Measurements from ENCODE around the gene TEX22.

Gene TEX22, protein sequence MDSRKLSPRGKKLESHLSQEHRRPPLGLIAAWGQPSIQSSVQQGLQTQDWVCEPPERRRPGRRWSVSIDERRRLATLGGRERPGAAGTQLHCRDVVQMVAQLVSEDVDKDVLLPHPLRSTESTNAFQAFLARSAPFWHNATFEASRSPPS

DNA sequence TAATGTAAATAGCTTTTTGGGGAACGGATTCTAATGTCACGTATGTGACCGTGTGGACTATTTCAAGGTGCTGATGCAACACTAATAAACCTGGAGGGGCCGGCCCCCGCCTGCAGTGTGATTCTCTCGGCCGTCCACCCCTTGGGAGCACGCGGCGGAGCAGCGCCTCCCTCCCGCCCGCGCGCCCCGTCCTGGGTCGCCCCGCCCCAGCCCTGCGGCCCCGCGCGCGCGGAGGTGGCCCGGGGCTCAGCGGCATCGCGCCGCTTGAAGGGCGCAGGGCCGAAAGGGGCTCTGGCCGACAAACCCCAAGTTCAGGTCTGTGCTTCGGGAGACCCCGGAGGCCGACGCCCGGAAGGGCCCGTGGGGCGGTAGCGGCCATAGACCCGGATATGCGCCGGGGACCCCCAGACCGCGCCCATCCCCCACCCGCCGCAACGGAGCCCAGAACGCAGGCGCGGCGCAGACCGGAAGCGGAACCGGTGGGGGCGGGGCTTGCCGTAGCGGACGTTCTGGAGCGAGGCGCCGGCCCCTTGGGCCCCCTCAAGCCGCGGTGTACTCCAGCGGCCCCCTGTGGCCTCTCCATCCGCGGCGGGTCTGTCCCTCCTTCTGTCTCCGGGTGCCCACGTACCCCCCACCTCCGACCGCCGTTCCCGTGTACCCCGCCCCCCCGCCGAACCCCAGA is at the start of gene TEX22:
Gene TEX22 (plus strand): TSS at position 495 of the 682 bp plus-strand sequence. CDS start 803 bp downstream, outside the sequence.
- TF ChIP-seq JUND (IDR thresholded peaks at IDR 0.05; ENCODE audit: low read depth) = no peak
- DNase-seq (ENCODE audit: low read depth in 1 of 2, low spot score in 1 of 2) = peak; percentile 82 to 92
- in situ Hi-C loops (cut with HindIII; ENCODE audit: low pct_unique_long_range_greater_than_20kb, low sequenced_read_pairs) = no loop called here

DNA sequence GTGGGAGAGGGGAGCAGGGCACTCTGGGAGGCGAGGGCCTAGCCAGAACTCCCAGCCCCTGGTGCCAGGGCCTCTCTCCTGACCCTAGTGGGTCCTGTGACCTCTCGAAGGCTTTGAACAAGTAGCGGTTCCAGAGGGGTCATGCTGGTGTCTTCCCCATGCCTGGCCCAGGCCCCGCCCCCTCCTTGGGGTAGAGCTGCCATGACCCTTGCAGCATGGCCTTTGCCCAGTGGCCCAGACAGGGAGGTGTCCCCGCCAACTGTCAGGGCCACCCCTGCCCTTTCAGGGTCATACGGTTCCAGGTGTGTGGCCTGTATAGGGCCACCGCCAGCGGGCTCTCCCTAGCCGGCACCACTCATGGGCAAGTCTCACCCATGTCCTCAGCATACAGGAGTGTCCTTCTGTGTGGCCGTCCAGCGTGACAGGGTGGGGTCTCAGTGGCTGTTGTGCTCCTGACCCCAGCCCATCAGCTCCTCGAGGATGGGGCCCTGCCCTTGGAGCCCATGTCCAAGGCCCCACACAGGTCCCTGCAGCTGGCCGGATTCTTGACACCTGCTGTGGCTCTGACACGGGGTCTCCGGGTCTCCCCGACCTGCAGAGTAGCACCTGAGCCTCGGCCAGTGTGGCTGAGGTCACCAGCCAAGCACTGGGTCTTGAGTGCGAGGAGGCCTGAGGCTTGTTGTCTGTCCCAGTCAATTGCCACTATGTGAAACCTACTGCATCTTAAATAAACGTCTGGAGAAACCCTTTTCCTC is 49.2 kb upstream of the TEX22 start:
- DNase-seq (ENCODE audit: low read depth in 1 of 2, low spot score in 1 of 2) = no peak
- no peak for TF ChIP-seq JUND (IDR thresholded peaks at IDR 0.05; ENCODE audit: low read depth)
- in situ Hi-C loops (cut with HindIII; ENCODE audit: low pct_unique_long_range_greater_than_20kb, low sequenced_read_pairs) = no loop called here

DNA sequence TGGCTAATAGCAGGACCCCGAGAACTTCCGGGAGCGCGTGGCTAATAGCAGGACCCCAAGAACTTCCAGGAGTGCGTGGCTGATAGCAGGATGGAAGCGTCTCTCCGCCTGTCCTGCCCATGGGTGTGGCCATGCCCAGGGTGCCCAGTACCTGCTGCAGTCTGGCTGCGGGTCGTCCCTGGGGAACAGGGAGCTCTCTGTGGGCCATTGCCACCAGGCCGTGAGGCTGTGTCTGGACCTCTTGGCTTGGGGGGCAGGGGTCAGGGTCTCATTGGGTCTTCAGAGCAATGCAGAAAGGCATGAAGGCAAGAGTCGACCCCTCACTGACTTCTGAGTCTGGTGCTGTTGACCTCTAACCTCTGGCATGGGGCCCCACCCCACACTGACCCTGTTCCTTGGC is 48.3 kb upstream of the TEX22 start:
- in situ Hi-C loops (cut with HindIII; ENCODE audit: low pct_unique_long_range_greater_than_20kb, low sequenced_read_pairs) = no loop called here
- TF ChIP-seq JUND (IDR thresholded peaks at IDR 0.05; ENCODE audit: low read depth) = no peak
- DNase-seq (ENCODE audit: low read depth in 1 of 2, low spot score in 1 of 2) = no peak

DNA sequence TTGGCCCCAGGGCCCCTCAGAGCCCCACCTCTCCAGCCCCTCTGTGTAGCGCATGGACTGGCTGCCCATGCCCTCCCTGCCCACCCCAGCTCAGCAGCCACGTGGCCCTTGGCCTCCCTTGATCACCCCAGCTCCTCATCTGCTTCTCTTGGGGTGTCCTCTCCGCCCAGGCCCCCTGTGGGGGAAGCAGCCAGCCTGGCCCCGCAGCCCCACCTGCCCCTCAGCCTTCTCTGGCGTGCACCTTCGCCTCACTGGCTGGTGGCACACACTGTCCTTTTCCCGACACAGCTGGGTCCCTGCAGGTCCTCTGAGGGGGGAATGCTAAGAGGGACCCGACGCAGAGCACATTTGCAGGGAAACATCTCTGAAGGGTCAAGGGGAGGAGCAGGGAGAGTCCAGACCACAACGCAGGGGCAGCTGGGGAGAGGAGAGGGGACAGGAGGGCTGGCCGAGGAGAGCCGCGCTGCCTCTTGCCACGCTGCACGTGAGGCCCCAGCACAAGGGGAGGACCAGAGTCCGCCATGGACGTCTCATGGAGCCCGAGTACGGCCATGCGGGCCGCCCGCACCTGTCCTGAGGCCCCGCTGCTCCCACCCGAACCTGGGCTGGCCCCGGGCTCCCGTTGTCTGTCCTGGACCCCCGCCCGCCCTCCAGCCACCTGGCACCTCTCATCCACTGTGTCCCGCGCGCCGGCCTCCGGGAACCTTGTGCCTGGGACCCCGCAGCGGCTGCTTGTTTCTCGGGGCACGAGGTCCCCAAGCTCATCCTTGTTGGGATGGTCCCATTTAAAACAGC is 47.7 kb upstream of the TEX22 start:
- no peak for DNase-seq (ENCODE audit: low read depth in 1 of 2, low spot score in 1 of 2)
- TF ChIP-seq JUND (IDR thresholded peaks at IDR 0.05; ENCODE audit: low read depth) = no peak
- in situ Hi-C loops (cut with HindIII; ENCODE audit: low pct_unique_long_range_greater_than_20kb, low sequenced_read_pairs) = no loop called here

DNA sequence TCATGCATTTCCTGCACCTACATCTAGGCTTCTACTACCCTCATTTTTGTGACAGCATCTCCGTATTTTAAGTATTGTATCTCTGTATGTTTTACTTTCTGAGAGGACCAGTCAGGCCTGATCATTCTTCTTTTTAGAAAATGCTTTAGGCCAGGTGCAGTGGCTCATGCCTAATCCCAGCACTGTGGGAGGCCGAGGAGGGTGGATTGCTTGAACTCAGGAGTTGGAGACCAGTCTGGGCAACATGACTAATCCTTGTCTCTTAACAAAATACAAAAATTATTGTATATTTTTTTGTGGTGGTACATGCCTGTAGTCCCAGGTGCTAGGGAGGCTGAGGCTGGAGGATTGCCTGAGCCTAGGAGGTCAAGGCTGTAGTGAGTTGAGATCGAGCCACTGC is 46.9 kb upstream of the TEX22 start:
- in situ Hi-C loops (cut with HindIII; ENCODE audit: low pct_unique_long_range_greater_than_20kb, low sequenced_read_pairs) = no loop called here
- no peak for DNase-seq (ENCODE audit: low read depth in 1 of 2, low spot score in 1 of 2)
- TF ChIP-seq JUND (IDR thresholded peaks at IDR 0.05; ENCODE audit: low read depth) = no peak

DNA sequence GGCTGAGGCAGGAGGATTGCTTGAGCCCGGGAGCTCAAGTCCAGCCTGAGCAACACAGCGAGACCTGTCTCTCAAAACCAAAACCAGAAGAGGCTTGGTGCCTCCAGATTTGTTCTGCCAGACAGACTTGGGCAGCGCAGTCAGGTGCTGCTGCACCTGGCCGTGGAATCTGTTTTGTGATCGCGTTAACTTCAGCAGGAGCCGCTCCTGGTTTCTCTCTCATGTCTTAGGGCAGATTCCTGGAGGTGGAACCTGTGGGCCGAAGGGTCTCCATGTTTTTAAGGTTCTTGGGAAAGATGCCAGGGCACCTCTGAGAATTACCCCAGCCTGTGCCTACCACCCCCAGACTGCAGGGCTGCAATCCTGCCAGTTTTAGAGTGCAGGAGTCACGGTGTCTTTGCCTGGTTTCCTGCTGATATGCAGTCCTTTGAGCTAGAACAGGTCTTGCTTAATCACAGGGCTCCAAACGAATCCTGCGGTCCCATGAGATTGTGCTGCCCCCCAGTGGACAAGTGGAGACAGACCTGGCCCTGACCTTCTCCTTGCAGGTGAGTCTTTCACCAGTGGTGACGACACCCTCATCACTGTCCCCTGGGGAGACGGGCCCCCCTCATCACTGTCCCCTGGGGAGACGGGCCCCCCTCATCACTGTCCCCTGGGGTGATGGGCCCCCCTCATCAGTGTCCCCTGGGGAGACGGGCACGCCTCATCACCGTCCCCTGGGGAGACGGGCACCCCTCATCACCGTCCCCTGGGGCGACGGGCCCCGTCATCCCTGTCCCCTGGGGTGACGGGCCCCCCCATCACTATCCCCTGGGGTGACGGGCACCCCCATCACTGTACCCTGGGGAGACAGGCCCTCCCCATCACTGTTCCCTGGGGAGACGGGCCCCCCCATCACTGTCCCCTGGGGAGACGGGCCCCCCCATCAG is 46.2 kb upstream of the TEX22 start:
- TF ChIP-seq JUND (IDR thresholded peaks at IDR 0.05; ENCODE audit: low read depth) = no peak
- in situ Hi-C loops (cut with HindIII; ENCODE audit: low pct_unique_long_range_greater_than_20kb, low sequenced_read_pairs) = no loop called here
- peak; percentile 94 to 98 for DNase-seq (ENCODE audit: low read depth in 1 of 2, low spot score in 1 of 2)

DNA sequence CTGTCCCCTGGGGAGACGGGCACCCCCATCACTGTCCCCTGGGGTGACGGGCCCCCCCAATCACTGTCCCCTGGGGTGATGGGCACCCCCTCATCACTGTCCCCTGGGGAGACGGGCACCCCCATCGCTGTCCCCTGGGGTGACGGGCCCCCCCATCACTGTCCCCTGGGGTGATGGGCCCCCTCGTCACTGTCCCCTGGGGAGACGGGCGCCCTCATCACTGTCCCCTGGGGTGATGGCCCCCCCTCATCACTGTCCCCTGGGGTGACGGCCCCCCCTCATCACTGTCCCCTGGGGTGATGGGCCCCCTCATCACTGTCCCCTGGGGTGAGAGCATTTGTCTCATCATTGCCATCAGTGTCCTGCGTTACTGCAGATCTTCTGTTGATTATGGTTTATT is 45.2 kb upstream of the TEX22 start:
- DNase-seq (ENCODE audit: low read depth in 1 of 2, low spot score in 1 of 2) = no peak
- TF ChIP-seq JUND (IDR thresholded peaks at IDR 0.05; ENCODE audit: low read depth) = no peak
- in situ Hi-C loops (cut with HindIII; ENCODE audit: low pct_unique_long_range_greater_than_20kb, low sequenced_read_pairs) = no loop called here

DNA sequence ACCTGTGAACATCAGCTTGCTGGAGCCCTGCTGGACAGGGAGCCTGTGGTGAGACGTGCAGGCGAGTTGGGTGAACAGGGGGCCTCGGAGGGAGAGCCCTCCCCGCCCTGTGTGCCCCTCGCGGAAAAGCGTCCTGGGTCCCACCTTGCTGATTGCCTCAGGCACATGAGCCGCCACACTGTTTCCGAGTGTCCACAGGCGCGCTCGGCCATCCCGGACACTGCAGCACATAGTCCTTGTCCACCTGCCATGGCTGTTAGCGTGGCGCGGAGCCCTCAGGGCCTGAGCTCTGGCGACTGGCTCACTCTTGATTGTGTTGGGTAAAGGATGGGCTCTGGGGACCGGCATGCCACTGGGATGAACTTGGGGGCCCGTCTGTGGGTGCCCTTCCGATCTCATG is 43.8 kb upstream of the TEX22 start:
- in situ Hi-C loops (cut with HindIII; ENCODE audit: low pct_unique_long_range_greater_than_20kb, low sequenced_read_pairs) = no loop called here
- no peak for DNase-seq (ENCODE audit: low read depth in 1 of 2, low spot score in 1 of 2)
- TF ChIP-seq JUND (IDR thresholded peaks at IDR 0.05; ENCODE audit: low read depth) = no peak

DNA sequence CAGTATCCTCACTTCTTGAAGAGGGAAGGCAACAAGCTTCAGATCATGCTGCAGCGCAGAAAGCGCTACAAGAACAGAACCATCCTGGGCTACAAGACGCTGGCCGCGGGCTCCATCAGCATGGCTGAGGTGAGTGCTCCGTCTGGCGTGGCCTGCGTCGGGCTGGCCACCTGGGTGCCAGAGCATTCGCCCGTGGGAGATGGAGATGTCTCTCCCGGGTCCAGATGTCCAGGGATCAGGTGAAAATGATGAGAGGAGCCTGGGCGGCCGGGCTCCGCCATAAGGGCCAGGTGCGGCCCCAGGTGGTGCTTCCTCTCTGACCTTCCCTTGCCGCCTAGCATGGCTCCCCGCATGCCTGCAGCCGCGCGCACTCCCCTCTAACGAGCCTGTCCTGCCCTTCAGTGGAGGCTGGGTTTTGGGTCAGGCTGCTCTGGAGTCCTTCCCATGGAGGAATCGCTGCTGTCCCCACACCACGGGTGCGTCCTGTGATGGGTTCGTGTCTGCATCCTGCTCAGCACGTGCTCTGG is 43.2 kb upstream of the TEX22 start:
- in situ Hi-C loops (cut with HindIII; ENCODE audit: low pct_unique_long_range_greater_than_20kb, low sequenced_read_pairs) = no loop called here
- no peak for DNase-seq (ENCODE audit: low read depth in 1 of 2, low spot score in 1 of 2)
- no peak for TF ChIP-seq JUND (IDR thresholded peaks at IDR 0.05; ENCODE audit: low read depth)

DNA sequence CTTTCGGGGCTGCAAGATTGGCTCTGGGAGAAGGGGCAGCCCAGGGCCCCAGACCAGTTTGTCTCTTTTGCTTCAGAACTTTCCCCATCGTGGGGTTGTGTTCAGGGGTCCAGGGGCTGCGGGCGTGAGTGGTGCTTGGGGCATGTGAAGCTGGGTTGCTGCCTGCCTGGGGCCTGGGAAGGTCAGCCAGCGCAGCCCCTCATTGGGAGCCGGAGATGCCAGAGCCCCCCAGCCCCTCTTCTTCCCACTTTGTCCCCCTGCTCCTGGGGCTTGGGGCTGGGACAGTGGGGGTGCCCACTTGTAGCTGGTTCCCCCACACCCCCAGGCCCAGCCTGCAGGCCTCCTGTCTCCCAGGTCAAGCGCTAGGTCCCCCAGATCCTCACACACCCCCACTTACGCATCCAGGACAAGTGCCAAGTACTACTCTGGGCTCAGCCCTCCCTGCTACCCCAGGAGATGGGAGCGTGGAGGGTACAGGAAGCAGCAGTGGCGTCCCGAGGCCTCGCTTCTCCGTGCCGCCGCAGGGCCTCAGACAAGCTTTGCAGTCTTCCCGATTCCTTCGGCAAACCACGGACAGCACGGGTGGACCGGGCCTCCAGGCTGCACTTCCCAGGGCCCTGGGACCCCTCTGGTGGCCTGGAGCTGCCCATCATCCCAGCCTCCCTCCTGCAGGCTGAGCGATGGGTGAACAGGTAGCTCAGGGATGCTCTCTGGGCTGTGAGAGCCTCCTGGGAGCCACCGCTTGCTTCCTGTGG is 42.3 kb upstream of the TEX22 start:
- TF ChIP-seq JUND (IDR thresholded peaks at IDR 0.05; ENCODE audit: low read depth) = no peak
- DNase-seq (ENCODE audit: low read depth in 1 of 2, low spot score in 1 of 2) = no peak
- in situ Hi-C loops (cut with HindIII; ENCODE audit: low pct_unique_long_range_greater_than_20kb, low sequenced_read_pairs) = no loop called here

DNA sequence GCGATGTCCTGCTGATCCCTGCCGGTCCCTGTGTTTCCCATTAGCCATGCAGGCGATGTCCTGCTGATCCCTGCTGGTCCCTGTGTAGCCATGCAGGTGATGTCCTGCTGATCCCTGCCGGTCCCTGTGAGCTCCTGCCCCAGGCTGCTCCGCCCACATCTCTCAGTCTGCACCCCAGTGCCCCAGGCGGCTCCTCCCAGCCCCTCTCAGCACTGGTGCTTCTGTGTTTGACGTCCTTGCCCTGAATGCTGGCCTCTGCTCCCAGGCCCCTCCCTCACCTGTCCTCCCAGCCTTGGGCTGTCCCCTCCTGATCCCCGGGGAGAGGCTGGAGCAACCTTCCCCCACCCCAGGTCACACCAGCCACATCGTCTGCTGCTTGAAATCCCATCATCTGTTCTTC is 41.4 kb upstream of the TEX22 start:
- TF ChIP-seq JUND (IDR thresholded peaks at IDR 0.05; ENCODE audit: low read depth) = no peak
- DNase-seq (ENCODE audit: low read depth in 1 of 2, low spot score in 1 of 2) = no peak
- in situ Hi-C loops (cut with HindIII; ENCODE audit: low pct_unique_long_range_greater_than_20kb, low sequenced_read_pairs) = no loop called here
